Measurements from ENCODE around the gene GPRC5D. TPM values are rescaled to one million over a fixed set of nuclear protein-coding genes. Genes with fewer than 3 reads are reported as not detected.
A peak's percentile ranks its signal among the peaks of the same experiment; 100 is the strongest.

The GPRC5D gene
- total RNA-seq, 1 donor from 2014 or later, result not detected

GRCh38 chr12:12916135-12916944 lies 35.6 kb downstream of the GPRC5D start:
- peak overlapping the region; percentile 39 for H3K27ac ChIP-seq (ENCODE audit: low read depth, low read length)
- H3K4me1 ChIP-seq (ENCODE audit: control insufficient read depth in 3 of 3, insufficient read depth in 3 of 3, low read length in 3 of 3), result peaks cover 0 to 13% (median 8%) of the 10 kb centered on the region in 3 donors
- no peaks in the 10 kb centered on the region for H3K27me3 ChIP-seq (ENCODE audit: control insufficient read depth in 3 of 3, insufficient read depth in 3 of 3, low read length in 3 of 3)
- H3K36me3 ChIP-seq (ENCODE audit: control insufficient read depth in 3 of 3, insufficient read depth in 3 of 3, low read length in 3 of 3), result no peaks in the 10 kb centered on the region
- no peaks in the 10 kb centered on the region for H3K9me3 ChIP-seq (ENCODE audit: control insufficient read depth in 3 of 3, low read length in 3 of 3)
- no peak overlapping the region for H3K9ac ChIP-seq (ENCODE audit: low read depth in 1 of 3, low read length in 3 of 3)
- H3K4me3 ChIP-seq (ENCODE audit: low read length in 3 of 3), result peak overlapping the region in 2 of 3 donors; percentile 27 to 53

- peaks cover 0 to 13% (median 8%) of the 10 kb centered on the region in 3 donors for H3K4me1 ChIP-seq (ENCODE audit: control insufficient read depth in 3 of 3, insufficient read depth in 3 of 3, low read length in 3 of 3)
- no peaks in the 10 kb centered on the region for H3K27me3 ChIP-seq (ENCODE audit: control insufficient read depth in 3 of 3, insufficient read depth in 3 of 3, low read length in 3 of 3)
- no peak overlapping the region for H3K9ac ChIP-seq (ENCODE audit: low read depth in 1 of 3, low read length in 3 of 3)
- H3K4me3 ChIP-seq (ENCODE audit: low read length in 3 of 3), result no peak overlapping the region
- no peak overlapping the region for H3K27ac ChIP-seq (ENCODE audit: low read depth, low read length)
- H3K9me3 ChIP-seq (ENCODE audit: control insufficient read depth in 3 of 3, low read length in 3 of 3), result no peaks in the 10 kb centered on the region
- H3K36me3 ChIP-seq (ENCODE audit: control insufficient read depth in 3 of 3, insufficient read depth in 3 of 3, low read length in 3 of 3), result no peaks in the 10 kb centered on the region
These were observed 36.3 kb downstream of the GPRC5D start for GRCh38 chr12:12915656-12916055.

GRCh38 chr12:12912711-12913110 lies 39.3 kb downstream of the GPRC5D start:
- peaks cover 4 to 15% (median 13%) of the 10 kb centered on the region in 3 donors for H3K4me1 ChIP-seq (ENCODE audit: control insufficient read depth in 3 of 3, insufficient read depth in 3 of 3, low read length in 3 of 3)
- H3K27me3 ChIP-seq (ENCODE audit: control insufficient read depth in 3 of 3, insufficient read depth in 3 of 3, low read length in 3 of 3), result no peaks in the 10 kb centered on the region
- H3K9ac ChIP-seq (ENCODE audit: low read depth in 1 of 3, low read length in 3 of 3), result no peak overlapping the region
- H3K9me3 ChIP-seq (ENCODE audit: control insufficient read depth in 3 of 3, low read length in 3 of 3), result no peaks in the 10 kb centered on the region
- no peaks in the 10 kb centered on the region for H3K36me3 ChIP-seq (ENCODE audit: control insufficient read depth in 3 of 3, insufficient read depth in 3 of 3, low read length in 3 of 3)
- H3K4me3 ChIP-seq (ENCODE audit: low read length in 3 of 3), result no peak overlapping the region
- no peak overlapping the region for H3K27ac ChIP-seq (ENCODE audit: low read depth, low read length)

GRCh38 chr12:12909995-12910420 lies 42.0 kb downstream of the GPRC5D start:
- no peaks in the 10 kb centered on the region for H3K9me3 ChIP-seq (ENCODE audit: control insufficient read depth in 3 of 3, low read length in 3 of 3)
- no peak overlapping the region for H3K27ac ChIP-seq (ENCODE audit: low read depth, low read length)
- H3K4me1 ChIP-seq (ENCODE audit: control insufficient read depth in 3 of 3, insufficient read depth in 3 of 3, low read length in 3 of 3), result peaks cover 4 to 15% (median 4%) of the 10 kb centered on the region in 3 donors
- no peak overlapping the region for H3K9ac ChIP-seq (ENCODE audit: low read depth in 1 of 3, low read length in 3 of 3)
- no peaks in the 10 kb centered on the region for H3K36me3 ChIP-seq (ENCODE audit: control insufficient read depth in 3 of 3, insufficient read depth in 3 of 3, low read length in 3 of 3)
- H3K4me3 ChIP-seq (ENCODE audit: low read length in 3 of 3), result no peak overlapping the region
- H3K27me3 ChIP-seq (ENCODE audit: control insufficient read depth in 3 of 3, insufficient read depth in 3 of 3, low read length in 3 of 3), result no peaks in the 10 kb centered on the region

GRCh38 chr12:12909228-12909994 lies 42.6 kb downstream of the GPRC5D start:
- Histone ChIP-seq H3K36me3 (ENCODE audit: control insufficient read depth in 3 of 3, insufficient read depth in 3 of 3, low read length in 3 of 3) (no peaks in the 10 kb centered on the region), H3K27me3 (ENCODE audit: control insufficient read depth in 3 of 3, insufficient read depth in 3 of 3, low read length in 3 of 3) (no peaks in the 10 kb centered on the region), H3K27ac (ENCODE audit: low read depth, low read length) (no peak overlapping the region), H3K4me1 (ENCODE audit: control insufficient read depth in 3 of 3, insufficient read depth in 3 of 3, low read length in 3 of 3) (peaks cover 4 to 15% (median 4%) of the 10 kb centered on the region in 3 donors), H3K4me3 (ENCODE audit: low read length in 3 of 3) (no peak overlapping the region), H3K9ac (ENCODE audit: low read depth in 1 of 3, low read length in 3 of 3) (no peak overlapping the region), H3K9me3 (ENCODE audit: control insufficient read depth in 3 of 3, low read length in 3 of 3) (no peaks in the 10 kb centered on the region)

- Histone ChIP-seq H3K9me3 (ENCODE audit: control insufficient read depth in 3 of 3, low read length in 3 of 3) (no peaks in the 10 kb centered on the region), H3K9ac (ENCODE audit: low read depth in 1 of 3, low read length in 3 of 3) (no peak overlapping the region), H3K27ac (ENCODE audit: low read depth, low read length) (no peak overlapping the region), H3K4me1 (ENCODE audit: control insufficient read depth in 3 of 3, insufficient read depth in 3 of 3, low read length in 3 of 3) (peaks cover 2 to 12% (median 4%) of the 10 kb centered on the region in 3 donors), H3K27me3 (ENCODE audit: control insufficient read depth in 3 of 3, insufficient read depth in 3 of 3, low read length in 3 of 3) (no peaks in the 10 kb centered on the region), H3K36me3 (ENCODE audit: control insufficient read depth in 3 of 3, insufficient read depth in 3 of 3, low read length in 3 of 3) (no peaks in the 10 kb centered on the region), H3K4me3 (ENCODE audit: low read length in 3 of 3) (no peak overlapping the region)
These were observed 43.3 kb downstream of the GPRC5D start for GRCh38 chr12:12908711-12909110.

GRCh38 chr12:12908252-12908651 lies 43.7 kb downstream of the GPRC5D start:
- Histone ChIP-seq H3K4me3 (ENCODE audit: low read length in 3 of 3) (no peak overlapping the region), H3K27ac (ENCODE audit: low read depth, low read length) (no peak overlapping the region), H3K27me3 (ENCODE audit: control insufficient read depth in 3 of 3, insufficient read depth in 3 of 3, low read length in 3 of 3) (no peaks in the 10 kb centered on the region), H3K36me3 (ENCODE audit: control insufficient read depth in 3 of 3, insufficient read depth in 3 of 3, low read length in 3 of 3) (no peaks in the 10 kb centered on the region), H3K4me1 (ENCODE audit: control insufficient read depth in 3 of 3, insufficient read depth in 3 of 3, low read length in 3 of 3) (peaks cover 0 to 8% (median 4%) of the 10 kb centered on the region in 3 donors), H3K9ac (ENCODE audit: low read depth in 1 of 3, low read length in 3 of 3) (no peak overlapping the region), H3K9me3 (ENCODE audit: control insufficient read depth in 3 of 3, low read length in 3 of 3) (no peaks in the 10 kb centered on the region)

- peaks cover 0 to 7% (median 4%) of the 10 kb centered on the region in 3 donors for H3K4me1 ChIP-seq (ENCODE audit: control insufficient read depth in 3 of 3, insufficient read depth in 3 of 3, low read length in 3 of 3)
- no peaks in the 10 kb centered on the region for H3K27me3 ChIP-seq (ENCODE audit: control insufficient read depth in 3 of 3, insufficient read depth in 3 of 3, low read length in 3 of 3)
- H3K36me3 ChIP-seq (ENCODE audit: control insufficient read depth in 3 of 3, insufficient read depth in 3 of 3, low read length in 3 of 3), result no peaks in the 10 kb centered on the region
- H3K27ac ChIP-seq (ENCODE audit: low read depth, low read length), result no peak overlapping the region
- no peaks in the 10 kb centered on the region for H3K9me3 ChIP-seq (ENCODE audit: control insufficient read depth in 3 of 3, low read length in 3 of 3)
- H3K9ac ChIP-seq (ENCODE audit: low read depth in 1 of 3, low read length in 3 of 3), result no peak overlapping the region
- H3K4me3 ChIP-seq (ENCODE audit: low read length in 3 of 3), result no peak overlapping the region
These were observed 44.4 kb downstream of the GPRC5D start for GRCh38 chr12:12907552-12907951.

- Histone ChIP-seq H3K27me3 (ENCODE audit: control insufficient read depth in 3 of 3, insufficient read depth in 3 of 3, low read length in 3 of 3) (peaks cover 0 to 11% (median 4%) of the 10 kb centered on the region in 3 donors), H3K27ac (ENCODE audit: low read depth, low read length) (no peak overlapping the region), H3K36me3 (ENCODE audit: control insufficient read depth in 3 of 3, insufficient read depth in 3 of 3, low read length in 3 of 3) (no peaks in the 10 kb centered on the region), H3K9ac (ENCODE audit: low read depth in 1 of 3, low read length in 3 of 3) (no peak overlapping the region), H3K4me1 (ENCODE audit: control insufficient read depth in 3 of 3, insufficient read depth in 3 of 3, low read length in 3 of 3) (peaks cover 0 to 5% (median 0%) of the 10 kb centered on the region in 3 donors), H3K9me3 (ENCODE audit: control insufficient read depth in 3 of 3, low read length in 3 of 3) (no peaks in the 10 kb centered on the region), H3K4me3 (ENCODE audit: low read length in 3 of 3) (no peak overlapping the region)
These were observed 48.0 kb downstream of the GPRC5D start for GRCh38 chr12:12903642-12904609.
